Loucy (cell line): ENCODE measurements around the gene NHP2.
"Not testable (repeated sequence)": the region's sequence is repeated elsewhere in the genome, so short reads cannot be mapped to it uniquely, and the experiment has no call there.

Source experiments
- H2AFZ ChIP-seq: fragments of 200-600 bp; sonication (generic); 2 replicates; pipeline ENCODE4 v1.6.0; 2016; ENCODE audit warnings: antibody characterized with exemption, mild to moderate bottlenecking, low read length, moderate library complexity
- H3F3A ChIP-seq: fragments of 200-600 bp; 2 replicates; pipeline ENCODE4 v1.6.0; 2016; ENCODE audit warnings: antibody characterized with exemption, low read depth, mild to moderate bottlenecking
- H3K27me3 ChIP-seq: fragments of 200-600 bp; sonication (generic); 2 replicates; pipeline ENCODE4 v1.6.1; 2014; ENCODE audit warnings: low read length, mild to moderate bottlenecking; ENCODE audit not compliant: insufficient read depth, poor library complexity, severe bottlenecking
- H3K36me3 ChIP-seq: fragments of 200-600 bp; sonication (generic); 2 replicates; pipeline ENCODE4 v1.6.1; 2016; ENCODE audit warnings: low read length; ENCODE audit not compliant: insufficient read depth
- H3K4me1 ChIP-seq: fragments of 200-600 bp; sonication (generic); 2 replicates; pipeline ENCODE4 v1.5.1; 2014; ENCODE audit warnings: low read length, mild to moderate bottlenecking; ENCODE audit not compliant: insufficient read depth, poor library complexity, severe bottlenecking
- H3K4me2 ChIP-seq: fragments of 200-600 bp; sonication (generic); 2 replicates; pipeline ENCODE4 v1.6.0; 2014; ENCODE audit warnings: antibody characterized with exemption, low read length, low read depth, mild to moderate bottlenecking; ENCODE audit not compliant: poor library complexity, severe bottlenecking
- H3K4me3 ChIP-seq: fragments of 200-600 bp; sonication (generic); 2 replicates; pipeline ENCODE4 v1.5.1; 2014; ENCODE audit warnings: low read length, mild to moderate bottlenecking, mixed read lengths; ENCODE audit not compliant: poor library complexity, severe bottlenecking
- H3K79me2 ChIP-seq: fragments of 200-600 bp; sonication (generic); 2 replicates; pipeline ENCODE4 v1.6.1; 2014; ENCODE audit warnings: low read length; ENCODE audit not compliant: insufficient read depth
- H3K9ac ChIP-seq: fragments of 200-600 bp; sonication (generic); 2 replicates; pipeline ENCODE4 v1.6.0; 2014; ENCODE audit warnings: mild to moderate bottlenecking, low read depth, low read length, moderate library complexity; ENCODE audit not compliant: poor library complexity, severe bottlenecking
- H3K9me2 ChIP-seq: fragments of 200-600 bp; sonication (generic); replicated peaks from 2 replicates; pipeline ENCODE4 v1.6.1; 2016; ENCODE audit warnings: low read depth, low read length, mixed read lengths
- H3K9me3 ChIP-seq: fragments of 200-600 bp; sonication (generic); 2 replicates; pipeline ENCODE4 v1.6.1; 2014; ENCODE audit warnings: mild to moderate bottlenecking, antibody characterized with exemption, low read length, low read depth; ENCODE audit not compliant: insufficient read depth
- H4K20me1 ChIP-seq: fragments of 200-600 bp; sonication (generic); 2 replicates; pipeline ENCODE4 v1.6.0; 2014; ENCODE audit warnings: antibody characterized with exemption, low read length, mild to moderate bottlenecking; ENCODE audit not compliant: insufficient read depth, poor library complexity, severe bottlenecking
- CTCF ChIP-seq: fragments of 200-600 bp; sonication (generic); conservative IDR thresholded peaks from 2 replicates; pipeline ENCODE4 v1.5.1; 2014; ENCODE audit warnings: mild to moderate bottlenecking, antibody characterized with exemption, low read length
- EZH2phosphoT487 ChIP-seq: fragments of 200-600 bp; IDR thresholded peaks from 2 replicates; pipeline ENCODE4 v1.6.1; 2018; ENCODE audit warnings: antibody characterized with exemption, mild to moderate bottlenecking, moderate library complexity, borderline replicate concordance

Gene NHP2

GRCh38 chr5:178129296-178129695 lies 24.4 kb downstream of the NHP2 start:
- no peaks in the 10 kb centered on the region for H3K9me2 ChIP-seq
- H3K36me3 ChIP-seq, result no peaks in the 10 kb centered on the region
- no peak overlapping the region for H3K9ac ChIP-seq
- no peaks in the 10 kb centered on the region for H3F3A ChIP-seq
- no peak overlapping the region for H3K4me2 ChIP-seq
- no peak overlapping the region for H3K4me3 ChIP-seq
- H3K4me1 ChIP-seq, result peaks cover 11% of the 10 kb centered on the region
- TF ChIP-seq CTCF (no peak), EZH2phosphoT487 (no peak)
- H3K9me3 ChIP-seq, result no peaks in the 10 kb centered on the region
- H3K27me3 ChIP-seq, result no peaks in the 10 kb centered on the region
- H2AFZ ChIP-seq, result no peak overlapping the region
- no peaks in the 10 kb centered on the region for H4K20me1 ChIP-seq
- H3K79me2 ChIP-seq, result peaks cover 10% of the 10 kb centered on the region; the same call in 1 of the 2 replicates

- not testable (repeated sequence) for H2AFZ ChIP-seq, H3K9ac ChIP-seq, H3K4me2 ChIP-seq, H3K9me2 ChIP-seq, H4K20me1 ChIP-seq, H3K36me3 ChIP-seq, H3F3A ChIP-seq, H3K4me3 ChIP-seq, H3K9me3 ChIP-seq, H3K27me3 ChIP-seq
- Histone ChIP-seq H3K79me2 (peaks cover 10% of the 10 kb centered on the region; the same call in 1 of the 2 replicates), H3K4me1 (peaks cover 11% of the 10 kb centered on the region)
Observed at GRCh38 chr5:178127300-178128009, 26.2 kb downstream of the NHP2 start.

- H3K4me2 ChIP-seq, result peak overlapping the region; percentile 27
- H4K20me1 ChIP-seq, result no peaks in the 10 kb centered on the region
- TF ChIP-seq EZH2phosphoT487 (no peak), CTCF (no peak)
- peaks cover 6% of the 10 kb centered on the region; the same call in 1 of the 2 replicates for H3K79me2 ChIP-seq
- no peaks in the 10 kb centered on the region for H3K27me3 ChIP-seq
- H3K9me3 ChIP-seq, result no peaks in the 10 kb centered on the region
- H3K4me3 ChIP-seq, result no peak overlapping the region
- H3K4me1 ChIP-seq, result peaks cover 11% of the 10 kb centered on the region
- no peak overlapping the region for H3K9ac ChIP-seq
- H3F3A ChIP-seq, result no peaks in the 10 kb centered on the region
- H2AFZ ChIP-seq, result no peak overlapping the region
- H3K36me3 ChIP-seq, result peaks cover under 1% of the 10 kb centered on the region; the same call in 1 of the 2 replicates
- no peaks in the 10 kb centered on the region for H3K9me2 ChIP-seq
Observed at GRCh38 chr5:178126556-178126955, 27.1 kb downstream of the NHP2 start.
